GM18873 (cell line): ENCODE results near the gene LCA5.
"Not testable (repeated sequence)": the region's sequence is repeated elsewhere in the genome, so short reads cannot be mapped to it uniquely, and the experiment has no call there.

Experiments
- ATAC-seq: cut with Tn5 transposase; IDR thresholded peaks from one replicate; pipeline ENCODE4 v1.9.1; 2021; ENCODE audit warnings: mild to moderate bottlenecking, moderate library complexity, moderate number of reproducible peaks; ENCODE audit not compliant: unreplicated experiment, low FRiP score

LCA5 gene

GRCh38 chr6:79536954-79537747, at the start of gene LCA5:
LCA5 (minus strand) TSS chr6:79537430; CDS start chr6:79518894, 18,536 bp downstream.
- ATAC-seq = peak; percentile 99

DNA sequence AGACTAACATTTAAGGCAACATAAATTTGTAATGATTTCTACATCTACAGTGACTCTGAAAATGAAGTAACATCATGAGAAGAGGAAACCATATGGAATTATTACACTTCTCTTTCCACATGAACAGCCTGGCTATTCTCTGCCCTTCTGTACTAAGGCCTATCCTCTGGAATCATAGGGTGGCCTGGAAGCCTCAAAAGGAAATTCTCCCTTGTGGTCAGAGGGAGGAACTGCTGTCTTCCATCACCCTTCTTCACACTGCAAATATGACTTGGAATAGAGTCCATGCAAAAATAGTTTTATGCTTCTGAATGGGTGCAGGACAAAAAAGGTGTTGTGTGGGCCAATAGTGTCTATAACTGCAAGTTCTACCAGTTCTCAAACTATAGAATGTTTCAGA, 49.3 kb upstream of the LCA5 start:
- no peak for ATAC-seq

DNA sequence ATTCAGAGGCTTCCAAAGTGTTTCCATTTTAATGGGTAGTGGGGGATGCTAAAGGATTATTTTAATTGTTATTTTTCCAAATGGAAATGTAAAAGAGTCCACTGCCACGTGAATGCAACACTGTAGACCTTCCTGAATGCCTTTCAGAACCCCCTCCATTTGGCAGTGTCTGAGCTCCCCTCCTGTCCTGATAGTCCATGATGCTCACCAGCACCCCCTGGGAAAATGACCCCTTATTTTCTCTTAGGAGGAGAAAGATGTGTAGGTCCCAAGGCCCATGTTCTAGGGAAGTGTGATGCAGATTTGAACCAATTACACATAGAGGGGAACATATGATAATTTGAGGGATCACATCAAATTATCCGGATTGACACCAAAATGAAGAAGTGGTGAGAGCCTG, 47.1 kb upstream of the LCA5 start:
- ATAC-seq = no peak

GRCh38 chr6:79577926-79578325, 40.7 kb upstream of the LCA5 start:
- not testable (repeated sequence) for ATAC-seq

DNA sequence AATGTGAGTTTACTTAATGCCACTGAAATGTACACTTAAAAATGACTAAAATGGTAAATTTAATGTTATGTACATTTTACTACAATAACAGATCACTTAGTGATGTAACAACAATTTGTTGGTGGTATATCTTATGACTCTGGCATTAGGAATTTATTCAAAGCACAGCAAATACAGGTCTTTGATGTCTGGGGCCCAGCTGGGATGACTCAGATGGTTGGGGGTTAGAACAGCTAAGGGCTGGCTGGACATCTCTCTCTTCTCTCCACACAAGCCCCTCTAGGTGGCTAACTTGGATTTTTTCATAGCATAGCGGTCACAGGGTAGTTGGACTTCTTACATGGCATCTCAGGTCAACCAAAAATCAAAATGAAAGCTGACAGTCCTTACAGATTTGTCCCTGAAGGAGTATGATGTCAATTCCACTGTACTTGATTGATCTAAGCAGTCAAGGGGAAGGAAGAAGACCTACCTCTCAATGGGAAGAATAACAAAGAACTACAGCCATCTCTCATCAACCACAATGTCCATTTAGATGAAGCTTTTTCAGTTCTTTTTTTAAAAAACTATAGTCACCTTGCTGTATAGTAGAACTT, 37.5 kb upstream of the LCA5 start:
- ATAC-seq = no peak

- no peak for ATAC-seq
Measured at GRCh38 chr6:79574174-79574573, 36.9 kb upstream of the LCA5 start.

DNA sequence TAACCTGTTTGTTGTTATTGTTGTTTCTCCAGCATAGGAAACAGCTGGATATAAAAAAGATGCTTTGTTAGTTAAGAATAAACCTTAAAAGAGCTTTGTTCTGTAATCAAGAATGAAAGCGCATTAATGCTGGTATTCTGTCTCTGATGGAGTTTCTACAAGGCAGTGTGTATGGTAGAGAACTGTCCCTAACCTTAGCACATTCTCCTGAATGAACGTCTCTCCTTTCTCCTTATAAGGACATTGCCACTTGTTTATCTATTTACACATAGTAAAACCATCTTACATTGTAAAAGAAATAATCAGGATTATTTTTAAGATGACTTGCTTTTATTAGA, 33.8 kb upstream of the LCA5 start:
- ATAC-seq = no peak

- peak; percentile 61 for ATAC-seq
Measured at GRCh38 chr6:79570129-79571029, 33.1 kb upstream of the LCA5 start.

DNA sequence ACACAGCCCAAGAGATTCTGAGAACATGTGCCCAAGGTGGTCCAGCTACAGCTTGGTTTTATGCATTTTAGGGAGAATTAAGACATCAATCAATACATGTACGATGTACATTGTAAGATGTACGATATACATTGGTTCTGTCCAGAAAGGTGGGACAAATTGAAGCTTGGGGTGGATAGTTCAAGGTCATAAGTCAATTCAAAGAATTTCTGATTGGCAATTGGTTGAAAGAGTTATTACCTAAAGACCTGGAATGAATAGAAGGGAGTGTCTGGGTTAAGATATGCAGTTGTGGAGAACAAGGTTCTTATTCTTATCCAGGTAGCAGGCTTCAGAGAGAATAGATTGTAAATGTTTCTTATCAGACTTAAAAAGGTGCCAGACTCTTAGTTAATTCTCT, 31.8 kb upstream of the LCA5 start:
- no peak for ATAC-seq

DNA sequence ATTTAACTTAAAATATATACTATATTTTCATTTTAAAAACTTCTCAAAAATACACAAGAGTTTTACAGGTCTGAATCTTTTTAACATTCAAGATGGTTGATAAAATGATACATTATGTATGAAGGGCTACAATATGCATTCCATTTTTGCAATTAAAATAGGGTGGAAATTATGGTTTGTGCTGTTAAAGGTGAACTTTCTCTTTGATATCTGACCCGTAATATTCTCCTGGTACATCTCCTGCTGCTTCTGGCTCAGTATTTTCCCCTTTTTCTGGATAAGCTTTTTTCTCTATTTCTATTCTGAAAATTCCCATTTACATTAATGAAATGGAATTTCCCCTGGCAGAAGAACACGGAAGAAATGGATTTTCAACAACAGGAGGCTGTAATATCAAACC, 27.4 kb upstream of the LCA5 start:
- no peak for ATAC-seq

DNA sequence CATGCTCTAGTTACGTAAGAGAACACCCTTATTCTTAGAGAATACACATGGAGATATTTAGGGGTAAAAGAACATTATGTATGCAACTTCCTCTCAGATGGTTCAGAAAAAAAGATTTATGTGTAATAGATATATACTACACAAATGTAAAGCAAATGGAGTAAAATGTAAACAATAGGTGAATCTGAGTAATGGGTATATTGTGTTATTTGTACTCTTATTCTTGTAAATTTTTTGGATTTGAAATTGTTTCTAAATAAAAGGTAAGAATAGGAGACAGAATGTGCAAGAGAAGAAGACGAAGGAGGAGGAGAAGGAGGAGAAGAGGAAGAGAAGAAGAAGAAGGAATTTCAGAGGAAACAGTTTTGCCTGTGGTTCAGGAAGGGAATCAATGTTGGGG, 22.5 kb upstream of the LCA5 start:
- ATAC-seq = no peak

- ATAC-seq = no peak
Measured at GRCh38 chr6:79557673-79558467, 20.6 kb upstream of the LCA5 start.

GRCh38 chr6:79554305-79554704, 17.1 kb upstream of the LCA5 start:
- no peak for ATAC-seq

DNA sequence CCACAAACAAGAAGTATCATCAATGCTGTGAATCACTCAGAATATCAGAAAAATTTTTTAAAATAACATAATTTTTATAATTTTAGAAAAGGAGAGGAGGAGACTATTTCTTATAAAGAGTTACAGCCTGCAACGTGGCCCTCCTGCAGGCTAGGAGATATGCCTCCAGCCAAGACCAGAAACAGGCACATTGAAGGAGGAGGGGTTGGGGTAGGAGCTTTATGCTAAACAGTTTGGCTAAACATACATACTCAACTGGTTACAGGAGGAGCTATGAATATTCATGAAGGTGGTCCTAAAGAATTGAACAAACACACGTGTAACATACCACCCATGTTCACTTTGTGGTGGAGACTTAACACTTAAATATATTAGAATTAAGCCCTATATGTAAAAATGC, 14.2 kb upstream of the LCA5 start:
- no peak for ATAC-seq

- ATAC-seq = no peak
Measured at GRCh38 chr6:79548304-79548703, 11.1 kb upstream of the LCA5 start.

DNA sequence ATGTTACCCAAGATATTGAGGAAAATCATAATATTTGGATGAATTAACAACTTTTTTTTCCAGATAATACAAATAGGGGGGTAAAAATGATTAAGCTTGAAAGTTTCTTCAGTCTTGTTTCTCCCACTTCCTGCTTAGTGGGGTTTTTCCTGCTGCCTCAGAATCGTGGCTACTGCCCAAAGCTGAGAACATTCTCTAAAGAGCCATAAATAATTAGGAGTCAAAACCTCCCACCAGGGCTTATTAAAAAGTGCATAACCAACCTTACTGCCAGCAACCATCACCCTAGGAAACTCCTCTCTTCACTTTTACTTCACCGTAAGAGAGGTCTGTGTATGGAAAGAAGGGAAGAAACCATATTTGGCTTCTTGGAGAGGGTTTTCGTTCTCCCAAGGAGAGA, 9.0 kb upstream of the LCA5 start:
- no peak for ATAC-seq

GRCh38 chr6:79544939-79545450, 7.8 kb upstream of the LCA5 start:
- peak; percentile 77 for ATAC-seq

DNA sequence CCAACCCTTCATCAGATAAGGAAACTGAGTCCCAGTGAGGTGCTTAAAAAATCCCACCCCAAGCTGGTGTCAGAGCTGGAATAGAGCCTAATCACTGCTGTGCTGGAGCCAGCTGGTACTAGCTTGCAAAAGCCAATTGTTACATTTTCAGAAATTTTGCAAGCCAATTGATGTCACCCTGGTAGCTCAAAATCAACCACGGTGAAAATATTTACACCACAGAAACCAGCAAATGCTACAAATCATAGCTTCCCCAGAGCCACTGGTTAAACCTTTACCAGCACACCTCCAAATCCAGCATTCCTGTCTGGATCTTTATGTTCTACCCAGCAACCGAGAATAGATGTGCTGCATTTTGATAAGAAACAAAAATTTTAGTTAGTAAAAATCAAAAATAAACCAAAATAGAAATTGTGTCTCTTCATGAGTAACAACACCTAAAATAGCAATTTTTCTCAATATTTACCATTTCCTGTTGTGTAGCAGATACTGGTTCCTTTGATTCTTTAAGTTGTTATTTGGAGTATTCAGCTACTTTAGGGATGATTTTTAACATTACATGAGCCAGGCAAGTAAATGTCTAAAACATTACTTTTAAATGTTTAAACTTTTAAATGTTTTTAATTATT, 7.2 kb upstream of the LCA5 start:
- peak; percentile 57 for ATAC-seq

DNA sequence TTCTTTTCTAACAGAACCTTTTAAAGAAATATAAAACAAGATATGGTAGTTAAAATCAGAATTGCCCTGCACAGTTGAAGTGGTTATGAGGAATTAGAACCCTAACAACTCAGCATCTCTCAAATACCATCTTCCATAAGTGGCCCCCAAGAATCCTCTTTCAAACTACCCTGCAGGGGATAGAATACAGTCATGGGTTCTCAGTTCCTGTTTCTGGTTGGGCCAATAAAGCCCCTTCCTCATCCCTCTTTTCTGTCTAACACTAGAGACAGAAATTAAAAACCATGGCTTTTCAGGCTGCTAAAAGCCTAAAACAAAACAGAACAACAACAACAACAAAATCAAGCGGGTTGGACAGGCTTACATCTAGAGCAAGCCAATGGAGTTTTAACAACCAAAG, 6.7 kb upstream of the LCA5 start:
- ATAC-seq = peak; percentile 12

GRCh38 chr6:79543411-79543810, 6.2 kb upstream of the LCA5 start:
- ATAC-seq = no peak
